LHCN-M2 (cell line): ENCODE data around the gene MEOX2. TPM values are rescaled to one million over a fixed set of nuclear protein-coding genes. Genes with fewer than 3 reads are reported as not detected.

Source experiments
- DNase-seq: peaks from one replicate; pipeline ENCODE4 v3.0.0-alpha.2; 2012; ENCODE audit warnings: low read depth
- total RNA-seq: library from RNA; depleted of rRNA; stranded (reverse); fragments of >200 nt; gene quantifications from 2 replicates; pipeline ENCODE4 v1.2.3, GENCODE V29; 2014; rRNA removed

MEOX2 gene
- total RNA-seq, 1 experiment from 2014 or later, result 0.06 TPM

DNA sequence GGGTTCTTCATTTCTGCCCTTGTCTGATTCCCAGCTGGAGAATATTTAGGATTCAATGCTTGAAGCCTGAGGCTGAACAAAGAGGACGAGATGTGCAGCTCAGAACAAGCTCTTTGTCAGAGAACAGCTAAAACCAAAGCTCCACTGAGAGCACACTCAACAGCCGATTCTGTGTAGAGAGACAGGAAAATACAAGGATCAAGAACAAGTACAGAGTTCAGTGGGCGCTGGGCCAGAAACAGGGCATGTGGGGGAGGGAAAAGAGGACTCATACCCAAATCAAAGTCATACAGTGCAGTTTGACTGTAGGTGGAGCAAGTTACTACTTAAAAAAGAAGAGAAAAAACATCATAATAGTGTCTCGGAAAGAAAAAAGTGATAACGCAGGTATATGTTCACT lies 124.6 kb downstream of the MEOX2 start, which contains the start of gene AGMO:
AGMO (minus strand) TSS at position 181 of the 400 bp plus-strand sequence.
- peak; percentile 65 for DNase-seq

Other genes starting within 250 kb of the MEOX2 start
- 0.06 TPM in 1 of 2 replicates, not detected in the other for gene AGMO, start 124.7 kb downstream of the MEOX2 start, total RNA-seq